Activated CD4-positive, alpha-beta memory T cell treated with anti-CD3 and anti-CD28 coated beads, Interleukin-2, amount 10 ng/mL, durations not matched to agents 7 days and 5 days (primary cell): ENCODE measurements around the gene PPP1R3F. TPM values are rescaled to one million over a fixed set of nuclear protein-coding genes. Genes with fewer than 3 reads are reported as not detected.

Experiments used
- CTCF ChIA-PET: fragments of 350-600 bp; sonication (Branson Sonifier 250); formaldehyde crosslinking; loops from one replicate; lab custom pipeline; 2021; ENCODE audit warnings: antibody characterized with exemption, inconsistent platforms; lab: Charles Lee
- POLR2A ChIA-PET: fragments of 350-600 bp; sonication (Branson Sonifier 250); formaldehyde crosslinking; loops from one replicate; lab custom pipeline; 2021; ENCODE audit warnings: antibody characterized with exemption; lab: Charles Lee
- DNase-seq: peaks from one replicate; pipeline ENCODE4 v3.0.0-alpha.2; 2020
- H3K27ac Mint-ChIP-seq: one replicate; pipeline ENCODE4 v1.8.0; 2021; ENCODE audit warnings: mild to moderate bottlenecking, mixed read lengths
- H3K27me3 Mint-ChIP-seq: one replicate; pipeline ENCODE4 v1.8.0; 2021; ENCODE audit warnings: mixed read lengths
- H3K36me3 Mint-ChIP-seq: one replicate; pipeline ENCODE4 v1.8.0; 2021; ENCODE audit warnings: low read depth, mixed read lengths
- H3K4me1 Mint-ChIP-seq: one replicate; pipeline ENCODE4 v1.8.0; 2021; ENCODE audit warnings: mixed read lengths
- H3K4me3 Mint-ChIP-seq: one replicate; pipeline ENCODE4 v1.8.0; 2021; ENCODE audit warnings: mild to moderate bottlenecking, mixed read lengths
- H3K9me3 Mint-ChIP-seq: one replicate; pipeline ENCODE4 v1.8.0; 2021; ENCODE audit warnings: mixed read lengths
- total RNA-seq, 2 experiments: library from RNA; stranded (reverse); gene quantifications; one replicate each; pipeline ENCODE4 v1.2.3, GENCODE V29; 2021

Gene PPP1R3F, protein sequence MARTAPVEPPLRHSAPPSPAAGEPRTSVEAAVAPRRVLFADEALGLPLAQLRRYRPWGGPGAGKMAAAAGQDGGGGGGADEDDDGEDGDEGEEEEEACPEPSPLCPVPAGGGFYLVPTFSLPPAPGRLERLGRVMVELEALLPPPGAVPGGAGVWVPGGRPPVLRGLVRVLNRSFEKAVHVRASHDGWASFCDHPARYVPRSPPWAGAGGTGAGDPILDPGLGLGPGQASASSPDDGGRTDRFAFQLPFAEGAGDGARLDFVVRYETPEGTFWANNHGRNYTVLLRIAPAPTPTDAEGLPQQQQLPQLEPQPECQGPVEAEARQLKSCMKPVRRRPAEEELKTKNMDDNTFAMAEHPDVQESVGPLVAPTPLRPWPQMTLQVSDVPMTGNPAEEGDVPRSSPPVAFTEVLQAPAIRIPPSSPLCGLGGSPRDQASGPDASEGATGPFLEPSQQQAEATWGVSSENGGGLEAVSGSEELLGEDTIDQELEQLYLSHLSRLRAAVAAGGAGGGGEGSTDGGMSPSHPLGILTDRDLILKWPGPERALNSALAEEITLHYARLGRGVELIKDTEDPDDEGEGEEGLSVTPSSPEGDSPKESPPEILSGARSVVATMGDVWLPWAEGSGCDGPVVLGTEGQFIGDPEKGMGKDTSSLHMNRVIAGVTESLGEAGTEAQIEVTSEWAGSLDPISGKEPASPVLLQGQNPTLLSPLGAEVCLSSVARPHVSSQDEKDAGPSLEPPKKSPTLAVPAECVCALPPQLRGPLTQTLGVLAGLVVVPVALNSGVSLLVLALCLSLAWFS
- total RNA-seq: 1 to 10 TPM; 9.3 to 9.9 TPM

DNA sequence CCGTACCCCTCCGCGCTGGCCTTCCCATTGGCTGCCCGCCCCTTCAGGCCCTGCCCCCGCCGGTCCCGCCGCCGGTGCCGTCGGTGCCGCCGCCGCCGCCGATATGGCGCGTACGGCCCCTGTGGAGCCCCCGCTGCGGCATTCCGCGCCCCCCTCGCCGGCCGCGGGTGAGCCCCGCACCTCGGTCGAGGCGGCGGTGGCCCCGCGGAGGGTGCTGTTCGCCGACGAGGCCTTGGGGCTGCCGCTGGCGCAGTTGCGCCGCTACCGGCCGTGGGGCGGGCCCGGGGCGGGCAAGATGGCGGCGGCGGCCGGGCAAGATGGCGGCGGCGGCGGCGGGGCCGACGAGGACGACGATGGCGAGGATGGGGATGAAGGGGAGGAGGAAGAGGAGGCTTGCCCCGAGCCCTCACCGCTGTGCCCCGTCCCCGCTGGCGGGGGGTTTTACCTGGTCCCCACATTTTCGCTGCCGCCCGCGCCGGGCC is at the start of gene PPP1R3F:
Gene PPP1R3F (plus strand): TSS at position 27 of the 482 bp plus-strand sequence. CDS start 77 bp downstream, at position 104.
- H3K4me1 Mint-ChIP-seq: peaks cover 61% of the 10 kb centered on the region
- no peaks in the 10 kb centered on the region for H3K9me3 Mint-ChIP-seq
- peak within 1 kb of the TSS; percentile 95 for H3K27ac Mint-ChIP-seq
- no peaks in the 10 kb centered on the region for H3K27me3 Mint-ChIP-seq
- H3K36me3 Mint-ChIP-seq: peaks cover 19% of the 10 kb centered on the region
- H3K4me3 Mint-ChIP-seq: peak within 1 kb of the TSS; percentile 81
- DNase-seq: no peak
- ChIA-PET CTCF (interaction anchor here (1.8 to 2.3 kb wide), 2 partner anchors 77 to 114 kb away, joined by 6 to 15 read pairs; no protein-coding TSS in a partner anchor), POLR2A (interaction anchor here (0.8 to 2.2 kb wide), 6 partner anchors 11 to 77 kb away, joined by 3 to 9 read pairs (median 4); partner anchors contain the start of gene CCDC22)

DNA sequence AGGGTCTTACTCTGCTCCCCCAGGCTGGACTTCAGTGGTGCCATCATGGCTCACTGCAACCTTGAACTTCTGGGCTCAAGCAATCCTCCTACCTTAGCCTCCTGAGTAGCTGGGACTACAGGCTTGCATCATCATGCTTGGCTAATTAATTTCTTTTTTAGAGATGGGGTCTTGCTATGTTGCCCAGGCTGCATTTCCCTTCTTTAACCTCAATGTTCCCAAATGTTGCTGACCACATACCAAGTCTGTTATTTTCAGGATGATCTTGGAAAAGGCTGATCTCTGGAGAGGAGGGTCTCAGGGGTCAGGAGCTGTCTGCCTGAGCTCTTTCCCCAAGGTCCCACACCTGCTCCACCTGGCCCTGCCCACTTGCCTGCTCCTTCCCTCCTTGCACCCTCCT is 49.5 kb upstream of the PPP1R3F start:
- POLR2A ChIA-PET: no interaction called here
- Mint-ChIP-seq H3K4me1 (peaks cover 3% of the 10 kb centered on the region), H3K9me3 (no peaks in the 10 kb centered on the region), H3K4me3 (no peak overlapping the region), H3K27ac (no peak overlapping the region), H3K27me3 (peaks cover 9% of the 10 kb centered on the region), H3K36me3 (no peaks in the 10 kb centered on the region)
- no peak for DNase-seq
- CTCF ChIA-PET: no interaction called here

DNA sequence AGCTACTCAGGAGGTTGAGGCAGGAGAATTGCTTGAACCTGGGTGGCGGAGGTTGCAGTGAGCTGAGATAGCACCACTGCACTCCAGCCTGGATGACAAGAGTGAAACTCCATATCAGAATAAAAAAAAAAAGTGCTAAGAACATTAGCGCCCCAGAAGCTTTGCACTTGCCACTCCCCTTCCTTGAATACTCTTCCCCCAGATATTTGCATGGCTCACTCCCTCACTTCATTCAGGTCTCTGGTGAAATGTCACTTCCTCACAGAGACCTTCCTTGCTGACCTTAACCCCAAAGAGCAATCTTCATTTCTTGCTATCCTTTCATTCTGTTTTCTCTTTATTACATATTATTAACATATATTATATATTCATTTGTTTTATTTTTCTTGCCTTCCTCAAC is 47.7 kb upstream of the PPP1R3F start:
- no peak for DNase-seq
- ChIA-PET CTCF (no interaction called here), POLR2A (no interaction called here)
- no peaks in the 10 kb centered on the region for H3K36me3 Mint-ChIP-seq
- no peak overlapping the region for H3K27ac Mint-ChIP-seq
- peaks cover 9% of the 10 kb centered on the region for H3K27me3 Mint-ChIP-seq
- no peaks in the 10 kb centered on the region for H3K9me3 Mint-ChIP-seq
- no peak overlapping the region for H3K4me3 Mint-ChIP-seq
- H3K4me1 Mint-ChIP-seq: peaks cover 3% of the 10 kb centered on the region

DNA sequence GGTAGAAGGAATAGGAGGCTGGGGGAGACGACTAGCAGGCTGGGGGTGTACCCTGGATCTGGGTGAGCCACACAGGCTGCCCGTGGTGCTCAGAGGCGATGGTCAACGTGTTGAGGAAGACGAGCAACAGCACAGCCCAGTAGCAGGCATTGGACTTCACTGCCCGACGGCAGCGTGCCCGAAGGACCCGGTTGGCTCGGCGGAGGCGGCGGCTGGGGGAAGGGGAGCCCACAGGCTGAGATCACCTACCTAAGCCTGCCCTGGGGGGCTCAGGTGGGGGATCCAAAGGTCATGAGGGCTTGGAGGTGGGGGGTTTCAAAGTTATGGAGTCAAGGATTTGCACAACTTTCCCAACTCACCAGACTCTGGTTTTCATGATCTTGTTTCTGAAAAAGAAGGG is 43.7 kb upstream of the PPP1R3F start:
- ChIA-PET CTCF (no interaction called here), POLR2A (no interaction called here)
- no peak for DNase-seq
- Mint-ChIP-seq H3K9me3 (no peaks in the 10 kb centered on the region), H3K4me1 (peaks cover 9% of the 10 kb centered on the region), H3K27me3 (peaks cover 9% of the 10 kb centered on the region), H3K36me3 (no peaks in the 10 kb centered on the region), H3K27ac (no peak overlapping the region), H3K4me3 (no peak overlapping the region)

DNA sequence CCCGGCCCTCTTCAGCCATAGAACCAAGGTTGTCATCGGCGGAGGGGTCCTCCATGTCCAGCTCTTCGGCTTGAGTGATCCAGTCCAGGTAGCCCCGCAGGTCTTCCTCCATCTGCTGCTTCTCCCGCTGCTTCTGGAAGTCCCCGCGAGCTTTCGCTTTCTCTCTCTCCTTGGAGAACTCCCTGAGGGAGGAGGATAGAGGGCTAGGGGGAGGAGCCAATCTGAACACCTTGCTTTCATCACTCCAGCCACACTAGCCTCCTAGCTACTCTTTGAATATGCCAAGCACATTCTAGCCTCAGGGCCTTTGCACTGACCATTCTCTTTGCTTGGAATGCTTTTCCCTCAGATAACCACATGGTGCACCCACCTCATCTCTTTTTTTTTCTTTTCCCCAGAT is 42.6 kb upstream of the PPP1R3F start:
- no peak overlapping the region for H3K27ac Mint-ChIP-seq
- H3K4me3 Mint-ChIP-seq: no peak overlapping the region
- no peaks in the 10 kb centered on the region for H3K36me3 Mint-ChIP-seq
- no peak for DNase-seq
- CTCF ChIA-PET: interaction anchor here (1.2 kb wide), 1 partner anchor 34 kb away, joined by 4 read pairs; no protein-coding TSS in a partner anchor
- peaks cover 20% of the 10 kb centered on the region for H3K4me1 Mint-ChIP-seq
- no peaks in the 10 kb centered on the region for H3K9me3 Mint-ChIP-seq
- POLR2A ChIA-PET: interaction anchor here (0.9 kb wide), 1 partner anchor 34 kb away, joined by 3 read pairs; no protein-coding TSS in a partner anchor
- H3K27me3 Mint-ChIP-seq: peaks cover 5% of the 10 kb centered on the region

DNA sequence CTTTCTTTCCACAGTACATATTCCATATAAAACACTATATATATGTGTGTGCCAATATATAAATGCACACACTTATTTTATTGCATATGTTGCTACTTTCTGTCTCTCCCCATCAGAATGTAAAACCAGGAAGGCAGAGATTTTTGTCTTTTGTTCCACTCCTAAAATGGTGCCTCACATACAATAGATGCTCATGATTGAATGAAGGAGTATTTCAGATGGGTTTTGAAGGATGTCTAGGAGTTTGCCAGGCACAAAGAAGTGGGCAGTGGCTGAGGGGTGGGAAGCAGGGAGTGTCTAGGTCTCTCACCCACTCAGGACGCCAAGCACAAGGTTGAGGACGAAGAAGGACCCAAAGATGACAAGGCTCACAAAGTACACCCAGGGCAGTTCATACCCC is 41.9 kb upstream of the PPP1R3F start:
- Mint-ChIP-seq H3K4me1 (peaks cover 23% of the 10 kb centered on the region), H3K4me3 (no peak overlapping the region), H3K27me3 (peaks cover 4% of the 10 kb centered on the region), H3K27ac (peak overlapping the region; percentile 10), H3K9me3 (no peaks in the 10 kb centered on the region), H3K36me3 (no peaks in the 10 kb centered on the region)
- POLR2A ChIA-PET: no interaction called here
- CTCF ChIA-PET: no interaction called here
- DNase-seq: no peak

DNA sequence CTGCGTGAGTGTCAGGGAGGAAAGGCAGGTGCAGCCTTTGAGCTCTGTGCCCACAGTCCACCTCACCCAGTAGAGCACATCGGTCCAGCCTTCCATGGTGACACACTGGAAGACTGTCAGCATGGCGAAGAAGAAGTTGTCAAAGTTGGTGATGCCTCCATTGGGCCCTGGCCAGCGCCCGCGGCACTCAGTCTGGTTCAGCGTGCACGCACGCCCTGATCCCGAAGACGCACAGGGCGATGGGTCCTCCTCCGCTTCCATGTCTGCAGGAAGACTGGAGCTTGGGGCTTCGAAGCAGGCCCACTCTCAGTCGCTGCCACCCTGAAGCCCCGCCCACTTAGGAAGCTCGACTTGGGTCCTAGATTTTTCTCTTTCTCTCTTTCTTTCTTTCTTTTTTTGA is 41.4 kb upstream of the PPP1R3F start:
- Mint-ChIP-seq H3K4me3 (no peak overlapping the region), H3K9me3 (no peaks in the 10 kb centered on the region), H3K4me1 (peaks cover 24% of the 10 kb centered on the region), H3K36me3 (no peaks in the 10 kb centered on the region), H3K27ac (no peak overlapping the region), H3K27me3 (peaks cover 4% of the 10 kb centered on the region)
- CTCF ChIA-PET: no interaction called here
- no peak for DNase-seq
- POLR2A ChIA-PET: no interaction called here

DNA sequence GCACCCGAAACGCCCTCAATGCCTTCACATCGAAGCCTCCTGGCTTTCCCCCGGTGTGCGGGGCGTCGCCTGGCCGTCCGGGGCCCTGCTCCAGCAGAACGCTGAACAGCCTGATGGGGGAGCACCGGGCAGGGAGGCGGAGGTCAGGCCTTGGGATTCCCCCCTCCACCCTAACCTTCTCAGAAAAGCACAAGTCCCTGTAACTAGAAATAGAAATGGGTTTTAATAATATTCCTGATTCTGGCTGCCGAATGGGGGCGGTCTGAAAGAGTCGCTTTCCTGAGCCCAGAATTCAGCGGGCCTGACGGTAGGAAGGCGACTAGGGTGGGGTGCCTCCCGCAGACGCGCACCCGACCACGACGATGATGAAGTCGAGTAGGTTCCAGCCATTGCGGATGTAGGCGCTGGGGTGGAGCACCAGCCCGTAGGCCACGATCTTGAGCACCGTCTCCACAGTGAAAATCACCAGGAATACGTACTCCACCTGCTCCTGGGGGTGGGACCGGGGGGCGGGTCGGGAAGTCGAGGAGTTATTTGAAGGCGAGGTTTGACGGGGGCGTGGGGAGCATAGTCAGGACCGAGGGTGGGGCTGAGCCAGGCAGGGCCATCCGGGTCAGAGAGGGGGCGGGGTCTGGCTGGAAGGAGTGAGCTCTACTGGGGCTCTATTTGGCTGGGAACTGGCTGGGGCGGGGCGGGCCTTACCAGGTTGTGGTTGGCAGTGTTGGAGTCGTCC is 38.9 kb upstream of the PPP1R3F start:
- Mint-ChIP-seq H3K27me3 (no peaks in the 10 kb centered on the region), H3K4me3 (peak overlapping the region; percentile 72), H3K36me3 (no peaks in the 10 kb centered on the region), H3K27ac (peak overlapping the region; percentile 82), H3K9me3 (no peaks in the 10 kb centered on the region), H3K4me1 (peaks cover 31% of the 10 kb centered on the region)
- ChIA-PET CTCF (interaction anchor here (1.7 kb wide), 1 partner anchor 38 kb away, joined by 5 read pairs; no protein-coding TSS in a partner anchor), POLR2A (interaction anchor here (0.9 kb wide), 1 partner anchor 38 kb away, joined by 3 read pairs; no protein-coding TSS in a partner anchor)
- DNase-seq: peak; percentile 74

DNA sequence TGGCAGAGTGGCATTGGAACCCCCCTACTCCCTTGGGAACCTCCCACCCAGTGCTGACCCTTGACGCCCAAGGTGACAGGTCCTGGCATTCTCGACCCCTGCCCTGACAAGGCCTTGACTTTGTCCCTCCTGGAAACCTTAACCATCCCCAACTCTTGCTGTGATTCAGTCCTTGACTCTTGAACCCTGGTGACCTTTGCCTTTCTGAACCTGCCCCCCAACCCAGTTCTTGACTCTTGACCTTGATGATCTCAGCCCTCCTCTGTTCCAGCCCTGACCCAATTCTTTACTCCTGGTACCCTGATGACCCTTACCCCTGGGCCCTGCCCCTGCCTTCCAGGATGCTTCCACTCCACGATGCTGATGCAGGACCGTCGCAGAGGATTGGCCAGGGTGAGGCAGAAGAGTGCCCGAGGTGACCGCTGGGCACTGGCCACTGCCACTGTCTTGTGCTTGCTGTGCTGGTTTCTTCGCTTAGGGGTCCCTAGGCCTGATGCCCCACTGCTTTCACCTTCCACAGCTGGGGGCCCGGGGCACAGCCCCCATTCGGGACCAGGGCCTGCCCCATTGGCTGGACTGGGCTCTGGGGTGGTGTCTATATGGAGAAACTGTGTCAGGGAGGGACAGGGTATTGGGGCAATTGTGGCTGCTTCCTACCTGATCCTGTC is 38.1 kb upstream of the PPP1R3F start:
- Mint-ChIP-seq H3K27ac (peak overlapping the region; percentile 82), H3K4me1 (peaks cover 33% of the 10 kb centered on the region), H3K9me3 (no peaks in the 10 kb centered on the region), H3K27me3 (no peaks in the 10 kb centered on the region), H3K36me3 (no peaks in the 10 kb centered on the region), H3K4me3 (peak overlapping the region; percentile 72)
- POLR2A ChIA-PET: interaction anchor here (1.1 kb wide), 1 partner anchor 38 kb away, joined by 3 read pairs; no protein-coding TSS in a partner anchor
- CTCF ChIA-PET: interaction anchor here (1.7 kb wide), 1 partner anchor 39 kb away, joined by 5 read pairs; no protein-coding TSS in a partner anchor
- no peak for DNase-seq

DNA sequence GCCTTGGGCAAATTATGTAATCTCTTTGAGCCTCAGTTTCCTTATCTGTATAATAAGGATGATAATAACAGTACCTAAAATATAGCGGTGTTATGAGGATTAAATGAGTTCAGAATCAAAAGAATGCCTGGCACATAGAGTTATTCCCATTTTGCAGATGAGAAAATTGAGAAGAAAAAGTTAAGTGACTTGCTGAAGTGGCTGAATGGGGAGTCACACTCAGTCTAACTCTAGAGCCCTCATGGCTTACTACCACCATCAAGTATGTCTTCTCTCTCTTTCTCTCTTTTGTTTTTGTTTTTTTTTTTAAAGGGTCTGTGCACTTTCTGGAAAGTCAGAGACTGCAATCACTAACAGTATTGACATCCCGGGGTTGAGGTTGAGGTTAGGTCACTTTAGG is 37.1 kb upstream of the PPP1R3F start:
- no peak overlapping the region for H3K4me3 Mint-ChIP-seq
- no peaks in the 10 kb centered on the region for H3K9me3 Mint-ChIP-seq
- peaks cover 10% of the 10 kb centered on the region for H3K36me3 Mint-ChIP-seq
- H3K27ac Mint-ChIP-seq: no peak overlapping the region
- peaks cover 44% of the 10 kb centered on the region for H3K4me1 Mint-ChIP-seq
- H3K27me3 Mint-ChIP-seq: no peaks in the 10 kb centered on the region
- ChIA-PET POLR2A (interaction anchor here (1.1 kb wide), 1 partner anchor 37 kb away, joined by 3 read pairs; no protein-coding TSS in a partner anchor), CTCF (no interaction called here)
- no peak for DNase-seq

DNA sequence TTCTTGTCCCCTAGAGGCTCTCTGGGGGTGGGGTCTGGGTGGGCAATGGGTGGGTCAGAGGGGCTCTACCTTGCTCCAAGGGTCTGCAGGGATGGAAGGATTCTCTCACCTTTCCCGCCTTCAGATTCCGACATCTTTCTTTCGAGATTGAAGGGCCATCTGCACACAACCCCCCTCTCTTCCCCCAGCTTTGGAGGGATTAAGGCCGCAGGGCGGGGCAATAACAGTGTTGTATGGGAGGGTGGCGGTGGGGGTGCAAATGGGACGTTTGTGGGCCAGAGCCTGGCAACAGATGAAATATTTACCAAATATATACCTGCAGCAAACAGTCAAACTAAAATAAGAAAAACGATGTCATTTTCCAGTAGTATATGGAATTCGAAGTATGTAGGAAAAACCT is 36.4 kb upstream of the PPP1R3F start, which contains the start of gene CACNA1F:
Gene CACNA1F (minus strand): TSS at position 165 of the 400 bp plus-strand sequence. CDS start 31 bp downstream, at position 134.
- H3K4me1 Mint-ChIP-seq: peaks cover 44% of the 10 kb centered on the region
- H3K4me3 Mint-ChIP-seq: no peak within 1 kb of the TSS
- CTCF ChIA-PET: no interaction called here
- no peak for DNase-seq
- H3K27ac Mint-ChIP-seq: no peak within 1 kb of the TSS
- POLR2A ChIA-PET: interaction anchor here (0.8 kb wide), 1 partner anchor 36 kb away, joined by 4 read pairs; no protein-coding TSS in a partner anchor
- peaks cover 11% of the 10 kb centered on the region for H3K36me3 Mint-ChIP-seq
- H3K9me3 Mint-ChIP-seq: no peaks in the 10 kb centered on the region
- no peaks in the 10 kb centered on the region for H3K27me3 Mint-ChIP-seq
